Choroid plexus epithelial cell (primary cell): Measurements from ENCODE around the gene ATP11C.

ENCODE experiments used
- DNase-seq: peaks from one replicate; pipeline ENCODE4 v3.0.0-alpha.2; 2010; ENCODE audit warnings: low read depth
- H3K4me3 ChIP-seq: 2 replicates; pipeline ENCODE4 v1.5.1; 2011; ENCODE audit warnings: low read depth, mild to moderate bottlenecking, control low read depth, low read length, moderate library complexity
- CTCF ChIP-seq: conservative IDR thresholded peaks from 2 replicates; pipeline ENCODE4 v1.5.1; 2011; ENCODE audit warnings: low read depth, mild to moderate bottlenecking, control low read depth, inconsistent platforms, low read length, moderate library complexity

Gene ATP11C

GRCh38 chrX:139815771-139816170, 117.1 kb downstream of the ATP11C start:
- no peak overlapping the region for H3K4me3 ChIP-seq
- TF ChIP-seq CTCF = no peak
- no peak for DNase-seq

GRCh38 chrX:139811942-139812629, 120.8 kb downstream of the ATP11C start:
- DNase-seq = no peak
- H3K4me3 ChIP-seq = no peak overlapping the region
- TF ChIP-seq CTCF = no peak

GRCh38 chrX:139804482-139804881, 128.4 kb downstream of the ATP11C start:
- H3K4me3 ChIP-seq = no peak overlapping the region
- TF ChIP-seq CTCF = no peak
- DNase-seq = no peak

GRCh38 chrX:139803224-139803623, 129.6 kb downstream of the ATP11C start:
- TF ChIP-seq CTCF = no peak
- no peak overlapping the region for H3K4me3 ChIP-seq
- DNase-seq = no peak

GRCh38 chrX:139802048-139802447, 130.8 kb downstream of the ATP11C start:
- H3K4me3 ChIP-seq = no peak overlapping the region
- TF ChIP-seq CTCF = no peak
- no peak for DNase-seq

GRCh38 chrX:139801397-139801813, 131.4 kb downstream of the ATP11C start:
- no peak for TF ChIP-seq CTCF
- DNase-seq = no peak
- no peak overlapping the region for H3K4me3 ChIP-seq

- no peak overlapping the region for H3K4me3 ChIP-seq
- no peak for TF ChIP-seq CTCF
- no peak for DNase-seq
These were observed 134.2 kb downstream of the ATP11C start for GRCh38 chrX:139798701-139799100.
